ENCODE measurements around the gene MYL12B. TPM values are rescaled to one million over a fixed set of nuclear protein-coding genes. Genes with fewer than 3 reads are reported as not detected.
A peak's percentile ranks its signal among the peaks of the same experiment; 100 is the strongest.

The MYL12B gene
- total and polyA plus RNA-seq, 11 donors, result 185 to 462 (median 223) TPM

- no peaks in the 10 kb centered on the region for H3K27me3 ChIP-seq
- WGBS, 4 donors, result 30 to 33% (median 32%) methylated on average over 14 of the region's 14 CpGs
- H3K27ac ChIP-seq, result no peak overlapping the region
- ATAC-seq (peak in 2 of 4 donors; percentile 9 to 34), DNase-seq (no peak)
- H3K4me1 ChIP-seq, result peaks cover 0 to 22% (median 9%) of the 10 kb centered on the region in 12 donors
- H3K9me3 ChIP-seq, result no peaks in the 10 kb centered on the region
- no peak overlapping the region for H3K4me3 ChIP-seq
- H3K36me3 ChIP-seq, result peaks cover 0 to 50% (median 45%) of the 10 kb centered on the region in 9 donors
- TF ChIP-seq POLR2A (IDR thresholded peaks at IDR 0.05), result no peak
- TF ChIP-seq CTCF (IDR thresholded peaks at IDR 0.05), result no peak
- intact Hi-C loops (cut with DNase I), result loop anchor here (2.0 to 10.0 kb wide), 15 partner anchors 168 to 718 kb away; partner anchors contain the start of gene TGIF1 (in 1 of the 10)
Measured at GRCh38 chr18:3279201-3280185, 17.6 kb downstream of the MYL12B start.

GRCh38 chr18:3281456-3282400 is 19.8 kb downstream of the MYL12B start:
- 6 to 20% (median 14%) methylated on average over 2 of the region's 2 CpGs for WGBS, 4 donors
- Histone ChIP-seq H3K4me1 (peaks cover 0 to 22% (median 9%) of the 10 kb centered on the region in 12 donors), H3K36me3 (peaks cover 0 to 27% (median 23%) of the 10 kb centered on the region in 9 donors), H3K27me3 (no peaks in the 10 kb centered on the region), H3K4me3 (no peak overlapping the region), H3K27ac (peak overlapping the region in 6 of 12 donors; percentile 9 to 56 (median 51)), H3K9me3 (no peaks in the 10 kb centered on the region)
- intact Hi-C loops (cut with DNase I), result loop anchor here in 9 of 10 donors (1.0 to 10.0 kb wide), 18 partner anchors 166 to 716 kb away; partner anchors contain the start of gene TGIF1 (in 1 of the 9)
- peak; percentile 55 to 83 (median 75) for TF ChIP-seq CTCF (IDR thresholded peaks at IDR 0.05)
- no peak for TF ChIP-seq POLR2A (IDR thresholded peaks at IDR 0.05)
- ATAC-seq (peak; percentile 73 to 85 (median 82)), DNase-seq (no peak)

- H3K36me3 ChIP-seq, result peaks cover 0 to 11% (median 7%) of the 10 kb centered on the region in 9 donors
- 65 to 77% (median 70%) methylated on average over 10 of the region's 10 CpGs for WGBS, 4 donors
- DNase-seq (no peak), ATAC-seq (no peak)
- H3K4me1 ChIP-seq, result peaks cover 0 to 22% (median 9%) of the 10 kb centered on the region in 12 donors
- H3K4me3 ChIP-seq, result peak overlapping the region in 7 of 12 donors; percentile 27 to 46 (median 33)
- no peaks in the 10 kb centered on the region for H3K9me3 ChIP-seq
- no peaks in the 10 kb centered on the region for H3K27me3 ChIP-seq
- TF ChIP-seq CTCF (IDR thresholded peaks at IDR 0.05), result no peak
- no peak for TF ChIP-seq POLR2A (IDR thresholded peaks at IDR 0.05)
- intact Hi-C loops (cut with DNase I), result loop anchor here in 9 of 10 donors (2.0 to 10.0 kb wide), 15 partner anchors 164 to 714 kb away; partner anchors contain the start of gene TGIF1 (in 1 of the 9)
- peak overlapping the region in 5 of 12 donors; percentile 30 to 56 (median 52) for H3K27ac ChIP-seq
Measured at GRCh38 chr18:3283253-3283863, 21.4 kb downstream of the MYL12B start.
